Measurements from ENCODE around the gene RTL1. TPM values are rescaled to one million over a fixed set of nuclear protein-coding genes. Genes with fewer than 3 reads are reported as not detected.

Gene RTL1
- total and polyA plus RNA-seq, 2 of the 8 experiments (the other 6 are each of a cell fraction or from before 2014, with no cell fraction given) = not detected

DNA sequence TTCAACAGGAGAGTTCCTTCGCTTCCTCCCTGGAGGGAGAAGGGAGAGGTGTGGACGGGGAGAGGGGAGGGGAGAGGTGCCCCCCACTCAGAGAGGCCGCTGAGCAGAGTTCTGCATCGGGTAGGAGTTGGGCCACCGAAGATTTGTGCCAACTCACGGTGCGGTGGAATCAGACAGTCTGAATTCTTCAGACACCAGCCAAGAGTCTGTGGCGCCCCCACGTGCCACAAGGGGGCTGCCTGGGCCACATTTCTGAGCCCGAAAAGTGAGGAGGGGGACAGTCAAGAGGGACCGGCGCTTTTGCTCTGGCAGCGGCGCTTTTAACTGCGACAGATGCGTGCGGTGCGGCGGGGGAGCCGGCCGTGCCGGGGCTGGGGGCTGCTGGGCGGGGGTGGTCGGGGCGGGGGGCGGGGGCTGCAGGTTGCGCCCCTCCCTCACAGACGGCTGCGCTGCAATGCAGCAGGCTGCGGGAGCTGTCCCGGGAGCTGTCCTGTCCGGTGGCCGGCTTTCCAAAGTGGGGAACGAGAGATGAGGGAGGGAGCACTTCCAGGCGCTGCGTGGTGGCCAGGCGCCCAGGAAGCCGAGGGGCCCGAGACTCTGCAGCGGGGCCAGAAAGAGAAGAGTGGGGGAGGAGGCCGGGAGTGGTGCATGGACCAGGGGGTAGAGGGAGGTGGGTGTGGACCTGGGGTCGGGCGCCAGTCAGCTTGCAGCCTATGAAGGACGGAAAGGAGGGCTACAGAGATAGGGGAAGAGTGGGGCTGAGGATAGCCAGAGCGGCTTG is 975 bp upstream of the RTL1 start (continued):
- TF ChIP-seq SP2 (IDR thresholded peaks at IDR 0.05; ENCODE audit: low read length) (no peak), EZH2 (IDR thresholded peaks at IDR 0.05; ENCODE audit: low read depth, low read length, severe bottlenecking) (peak; percentile 45), BRCA1 (IDR thresholded peaks at IDR 0.05; ENCODE audit: low read depth, low read length) (no peak), CTBP2 (IDR thresholded peaks at IDR 0.05; ENCODE audit: borderline replicate concordance, insufficient read depth, insufficient read length, low read length) (peak; percentile 23)

Data from H1 (cell line).